K562 treated with DMSO at 1 percent for 48 hours (cell line): ENCODE results near the gene SNX21. TPM values are rescaled to one million over a fixed set of nuclear protein-coding genes. Genes with fewer than 3 reads are reported as not detected.

Experiments
- total RNA-seq: library from RNA; unstranded; fragments of 300-600 nt; gene quantifications from 2 replicates; pipeline ENCODE4 v1.2.3, GENCODE V29; 2022; ENCODE audit warnings: low replicate concordance; ENCODE audit errors: extremely low read depth

The SNX21 gene
- not detected in 2 replicates for total RNA-seq

DNA sequence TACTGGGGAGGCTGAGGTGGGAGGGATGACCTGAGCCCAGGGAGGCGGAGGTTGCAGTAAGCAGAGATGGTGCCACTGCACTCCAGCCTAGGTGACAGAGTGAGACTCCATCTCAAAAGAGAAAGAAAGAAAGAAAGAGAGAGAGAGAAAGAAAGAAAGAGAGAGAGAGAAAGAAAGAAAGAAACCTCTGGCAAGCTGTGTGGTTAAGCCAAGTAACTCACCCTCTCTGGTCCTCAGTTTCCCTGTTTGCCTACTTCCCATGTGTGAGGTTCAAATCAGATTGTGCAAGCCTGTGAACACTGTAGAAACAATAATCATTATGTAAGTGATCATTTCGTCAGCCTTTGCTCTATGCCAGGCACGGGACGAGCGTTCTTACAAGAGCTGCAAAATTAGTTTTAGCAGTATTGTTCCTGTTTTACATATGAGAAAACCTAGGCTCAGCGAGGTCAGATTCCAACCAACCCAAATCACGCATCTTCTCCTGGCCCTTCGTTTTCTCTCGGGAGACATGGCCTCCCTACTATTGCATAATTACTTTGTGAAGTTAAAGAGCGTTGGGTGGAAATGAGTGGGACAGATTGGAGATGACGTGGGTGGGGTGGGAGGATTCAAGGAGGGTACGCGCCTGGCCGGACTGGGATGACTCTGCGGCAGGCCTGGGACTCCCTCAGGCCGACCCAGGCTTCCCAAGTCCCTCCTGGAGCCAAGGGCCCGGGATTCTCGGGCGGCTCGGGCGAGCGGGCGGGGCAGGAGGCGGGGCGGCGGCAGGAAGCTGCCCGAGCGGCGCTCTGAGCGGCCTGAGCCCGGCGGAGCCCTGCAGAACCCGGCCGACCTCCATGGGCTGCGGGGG lies at the start of gene SNX21:
TSS of gene SNX21 (plus strand) at position 770 of the 853 bp plus-strand sequence. CDS start 121 bp downstream, outside the sequence.

DNA sequence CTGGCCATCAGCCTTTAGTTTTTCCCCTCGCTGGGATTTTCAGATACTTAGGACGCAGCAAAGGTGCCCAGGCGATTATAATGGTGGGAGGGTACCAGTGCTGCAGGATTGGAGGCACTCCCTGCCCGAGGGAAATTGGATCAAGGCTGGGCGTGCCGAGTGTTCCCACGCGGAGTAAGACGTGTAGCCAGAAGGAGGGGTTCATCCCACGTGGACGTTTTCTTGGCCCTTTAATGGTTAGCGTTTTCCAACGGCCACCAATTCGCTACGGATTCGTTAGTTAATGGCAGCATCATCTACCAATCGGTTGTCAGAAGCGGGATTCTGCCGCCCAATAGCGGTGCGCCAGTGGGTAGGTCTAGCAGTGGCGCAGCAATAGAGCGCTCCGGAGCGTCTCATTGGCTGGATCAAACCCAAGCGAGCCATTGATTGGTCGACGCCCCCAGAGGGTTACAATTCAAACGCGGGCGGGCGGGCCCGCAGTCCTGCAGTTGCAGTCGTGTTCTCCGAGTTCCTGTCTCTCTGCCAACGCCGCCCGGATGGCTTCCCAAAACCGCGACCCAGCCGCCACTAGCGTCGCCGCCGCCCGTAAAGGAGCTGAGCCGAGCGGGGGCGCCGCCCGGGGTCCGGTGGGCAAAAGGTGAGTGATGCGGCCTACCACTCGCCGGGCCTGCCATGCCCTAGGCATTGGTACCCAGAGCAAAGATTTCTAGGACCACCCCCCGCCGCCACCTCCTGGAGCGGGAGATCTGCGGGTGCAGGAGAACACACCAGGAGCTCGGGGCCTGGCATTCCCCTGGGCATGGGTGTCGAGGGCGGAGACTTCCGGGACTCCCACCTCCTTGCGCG lies 21.2 kb upstream of the SNX21 start, which contains the start of gene UBE2C:
TSS of gene UBE2C (plus strand) at position 488 of the 849 bp plus-strand sequence. CDS start at position 540, 52 bp downstream.

GRCh38 chr20:45827030-45827652 lies 6.5 kb upstream of the SNX21 start, which contains the start of gene TNNC2:
TSS of gene TNNC2 (minus strand) at chr20:45827312. CDS start at chr20:45827248, 64 bp downstream.

GRCh38 chr20:45857114-45857881 lies 23.7 kb downstream of the SNX21 start, which contains the start of the genes ACOT8 and ZSWIM3:
TSS of gene ACOT8 (minus strand) at chr20:45857392. CDS start at chr20:45857315, 77 bp downstream.
TSS of gene ZSWIM3 (plus strand) at chr20:45857614. CDS start at chr20:45857826, 212 bp downstream.

GRCh38 chr20:45880988-45881788 lies 47.6 kb downstream of the SNX21 start, which contains the start of gene ZSWIM1:
TSS of gene ZSWIM1 (plus strand) at chr20:45881227. CDS start at chr20:45882593, 1,366 bp downstream.

GRCh38 chr20:45887346-45887715 lies 53.7 kb downstream of the SNX21 start, which contains the start of gene SPATA25:
TSS of gene SPATA25 (minus strand) at chr20:45887622. CDS start at chr20:45887590, 32 bp downstream.

GRCh38 chr20:45890985-45891983 lies 57.7 kb downstream of the SNX21 start, which contains the start of the genes CTSA and NEURL2:
TSS of gene CTSA (plus strand) at chr20:45891335. CDS start at chr20:45891569, 234 bp downstream.
TSS of gene NEURL2 (minus strand) at chr20:45891208. CDS start at chr20:45890991, 217 bp downstream.

Other genes starting within 250 kb of the SNX21 start
- gene WFDC10A, start 204.1 kb upstream of the SNX21 start, total RNA-seq: not detected in 2 replicates
- gene WFDC9, start 202.5 kb upstream of the SNX21 start, total RNA-seq: not detected in 2 replicates
- not detected in 2 replicates for gene WFDC11, start 163.6 kb upstream of the SNX21 start, total RNA-seq
- not detected in 2 replicates for gene WFDC13, start 131.8 kb upstream of the SNX21 start, total RNA-seq
- gene WFDC10B, start 128.8 kb upstream of the SNX21 start, total RNA-seq: not detected in 2 replicates
- gene SPINT4, start 111.5 kb upstream of the SNX21 start, total RNA-seq: not detected in 2 replicates
- not detected in 2 replicates for gene WFDC3, start 41.9 kb upstream of the SNX21 start, total RNA-seq
- not detected in 2 replicates for gene DNTTIP1, start 41.8 kb upstream of the SNX21 start, total RNA-seq
- gene UBE2C, start 21.2 kb upstream of the SNX21 start, total RNA-seq: not detected in 2 replicates
- gene TNNC2, start 6.5 kb upstream of the SNX21 start, total RNA-seq: not detected in 2 replicates
- gene ACOT8, start 23.6 kb downstream of the SNX21 start, total RNA-seq: not detected in 2 replicates
- gene ZSWIM3, start 23.8 kb downstream of the SNX21 start, total RNA-seq: not detected in 2 replicates
- not detected in 2 replicates for gene ZSWIM1, start 47.4 kb downstream of the SNX21 start, total RNA-seq
- not detected in 2 replicates for gene SPATA25, start 53.8 kb downstream of the SNX21 start, total RNA-seq
- gene NEURL2, start 57.4 kb downstream of the SNX21 start, total RNA-seq: not detected in 2 replicates
- not detected in 2 replicates for gene CTSA, start 57.5 kb downstream of the SNX21 start, total RNA-seq
- not detected in 2 replicates for gene PLTP, start 78.4 kb downstream of the SNX21 start, total RNA-seq
- not detected in 2 replicates for gene PCIF1, start 100.9 kb downstream of the SNX21 start, total RNA-seq
- gene ZNF335, start 138.4 kb downstream of the SNX21 start, total RNA-seq: not detected in 2 replicates
- gene MMP9, start 175.1 kb downstream of the SNX21 start, total RNA-seq: not detected in 2 replicates
- gene SLC12A5, start 195.4 kb downstream of the SNX21 start, total RNA-seq: not detected in 2 replicates